Suppressor macrophage (primary cell): ENCODE data around the gene KCNJ15.
"Not testable (repeated sequence)": the region's sequence is repeated elsewhere in the genome, so short reads cannot be mapped to it uniquely, and the experiment has no call there.

ENCODE experiments used
- DNase-seq, 4 experiments: peaks; one replicate each; pipeline ENCODE4 v3.0.0-alpha.2; 2020 to 2022
- total RNA-seq, 17 experiments: gene quantifications; one replicate each; lab custom pipeline; 2026; ENCODE audit warnings: mixed read lengths in 6 of 17, inconsistent platforms in 3 of 17; lab: John Stamatoyannopoulos, UW

The KCNJ15 gene
- 0 to 4.1 (median 0.28) reads per million in 17 experiments for total RNA-seq

DNA sequence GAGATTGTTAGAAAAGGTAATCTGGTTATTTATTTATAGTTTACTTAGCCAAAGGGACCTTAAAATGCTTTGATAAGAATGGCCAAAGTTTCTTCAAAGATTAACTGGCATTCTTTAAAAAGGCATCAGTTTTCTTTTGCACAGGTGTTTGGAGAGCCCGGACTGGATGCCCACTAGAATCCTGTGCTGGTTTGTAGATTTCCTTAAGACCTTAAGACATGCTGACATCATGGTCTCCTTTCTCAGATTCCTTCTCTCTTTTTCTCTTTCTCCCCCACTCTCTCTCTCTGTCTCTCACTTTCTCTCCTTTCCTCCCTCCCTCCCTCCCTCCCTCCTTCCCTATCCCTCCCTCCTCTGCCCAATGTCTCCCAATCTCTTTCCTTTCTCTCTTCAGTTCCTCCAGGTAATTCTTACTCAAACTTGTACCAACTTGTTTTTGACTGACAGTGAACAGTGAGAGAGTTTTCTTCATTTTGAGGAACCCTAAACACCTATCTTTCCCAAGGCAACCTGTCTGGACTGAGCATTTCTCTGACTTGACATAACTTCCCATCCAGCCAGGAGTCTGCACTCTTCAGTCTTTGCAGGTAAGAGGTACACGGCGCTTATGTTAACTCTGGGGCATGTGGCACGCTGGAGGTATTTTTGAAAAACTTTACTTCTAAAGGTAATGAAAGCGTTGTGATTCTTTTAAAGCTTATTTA lies at the start of gene KCNJ15:
KCNJ15 (plus strand) TSS at position 393 of the 704 bp plus-strand sequence. CDS start 42,271 bp downstream, outside the sequence.
- DNase-seq, result no peak

DNA sequence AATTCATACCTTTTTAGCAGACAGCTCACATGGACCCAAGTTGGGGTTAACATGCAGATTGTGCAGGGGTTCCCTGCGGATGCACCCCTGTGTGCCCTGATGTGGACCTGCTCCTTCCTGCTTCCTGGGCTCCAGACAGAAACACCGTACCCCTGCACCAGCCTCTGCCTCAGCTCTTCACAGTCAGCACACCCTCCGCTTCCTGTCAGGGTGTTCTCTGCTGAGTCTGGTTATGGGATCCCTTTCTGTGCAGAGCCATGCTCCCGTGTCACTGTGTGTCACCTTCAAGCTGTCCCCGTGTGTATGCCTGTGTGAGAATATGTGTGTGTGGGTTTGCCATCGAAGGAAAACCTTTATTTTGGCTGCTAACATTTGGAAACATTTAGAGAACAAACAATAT lies 48.7 kb upstream of the KCNJ15 start:
- no peak for DNase-seq

DNA sequence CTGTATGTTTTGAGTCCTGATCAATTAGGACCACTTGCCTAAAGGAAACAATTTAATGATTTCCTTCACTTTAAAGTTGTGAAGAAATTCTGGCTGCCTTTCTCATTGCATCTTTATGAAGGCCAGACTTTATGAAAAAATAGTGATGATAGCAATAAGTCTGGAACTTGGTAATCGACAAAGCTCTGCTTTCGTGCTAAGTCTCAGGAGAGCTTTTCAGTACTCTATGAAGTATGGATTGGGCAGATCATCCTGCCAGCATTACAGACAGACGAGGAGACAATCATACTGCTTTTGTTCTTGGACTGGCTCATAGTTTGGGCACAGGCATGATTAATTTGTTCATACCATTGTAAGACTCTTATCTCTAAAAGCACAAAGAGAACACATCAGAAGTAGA lies 45.5 kb upstream of the KCNJ15 start:
- no peak for DNase-seq

DNA sequence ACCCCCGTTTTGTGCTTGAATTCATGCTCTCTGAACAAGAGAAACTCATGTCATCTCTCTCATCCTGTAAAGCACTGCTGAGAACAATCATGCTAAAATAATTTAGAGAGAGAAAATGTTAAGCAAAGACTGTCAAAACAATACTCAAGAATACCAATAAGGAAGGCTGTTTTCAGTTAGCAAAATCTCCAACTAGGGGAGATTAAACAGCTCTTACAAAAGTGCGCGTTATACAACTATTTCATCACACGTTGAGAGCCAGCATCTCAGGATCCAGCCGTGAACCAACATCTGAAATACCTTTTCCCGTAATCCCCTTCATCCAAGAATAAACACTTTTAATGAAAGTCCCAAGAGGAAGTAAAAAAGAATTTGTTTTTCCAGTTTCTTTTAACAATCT lies 44.1 kb upstream of the KCNJ15 start:
- DNase-seq, result no peak

DNA sequence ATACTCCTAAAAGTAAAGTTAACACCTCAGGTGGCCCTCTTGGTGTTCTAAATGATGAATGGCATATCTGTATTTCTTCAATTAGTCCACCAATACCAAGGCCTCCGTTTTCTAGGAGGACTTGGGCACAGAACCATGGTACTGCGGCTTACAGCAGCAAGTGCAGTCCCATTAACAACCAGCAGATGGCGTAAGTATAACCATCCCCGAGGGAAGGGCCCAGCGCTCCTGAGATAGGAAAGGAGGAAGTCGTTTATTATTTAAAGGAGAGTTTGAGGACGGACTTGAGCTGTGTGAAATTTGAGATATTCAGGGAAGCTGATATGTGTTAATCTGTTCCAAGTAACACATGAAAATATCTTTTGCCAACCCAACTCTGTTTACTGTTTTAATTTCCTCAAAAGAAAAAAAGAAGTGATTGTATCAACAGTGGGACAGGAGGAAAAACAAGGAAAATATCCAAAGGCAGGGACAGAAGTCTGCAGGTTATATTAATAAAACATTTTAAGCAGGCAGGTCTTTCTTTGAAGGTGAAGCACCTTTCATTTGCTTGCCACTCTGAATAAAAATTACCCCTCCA lies 37.7 kb upstream of the KCNJ15 start:
- peak; percentile 86 to 91 (median 89) for DNase-seq

- DNase-seq, result peak; percentile 30 to 69 (median 62)
These were observed 36.5 kb upstream of the KCNJ15 start for GRCh38 chr21:38220270-38220737.

- DNase-seq, result peak in 2 of 4 experiments; percentile 32 to 58
These were observed 35.2 kb upstream of the KCNJ15 start for GRCh38 chr21:38221594-38221993.

- DNase-seq, result peak; percentile 17 to 62 (median 22)
These were observed 32.8 kb upstream of the KCNJ15 start for GRCh38 chr21:38223893-38224540.

GRCh38 chr21:38227401-38227800 lies 29.4 kb upstream of the KCNJ15 start:
- DNase-seq, result no peak

DNA sequence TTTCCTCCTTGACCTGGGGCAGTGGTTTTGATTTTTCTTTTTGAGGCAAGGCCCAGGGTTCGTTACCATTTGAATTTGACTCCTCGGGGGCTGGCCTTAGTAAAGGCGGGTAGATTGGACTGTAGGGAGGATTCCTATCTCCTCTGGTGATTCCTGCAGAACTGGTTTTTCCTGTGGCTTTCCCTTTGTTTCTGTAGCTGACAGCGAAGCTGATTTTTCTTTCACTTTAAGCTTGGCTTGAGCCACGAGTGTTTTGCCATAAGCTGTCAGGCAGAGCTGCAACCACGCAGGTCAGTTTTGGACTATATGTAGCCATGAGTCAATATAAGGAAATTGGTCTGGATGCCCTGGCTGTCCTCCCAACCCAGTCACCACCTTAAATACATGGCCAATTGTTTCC lies 28.7 kb upstream of the KCNJ15 start:
- no peak for DNase-seq

DNA sequence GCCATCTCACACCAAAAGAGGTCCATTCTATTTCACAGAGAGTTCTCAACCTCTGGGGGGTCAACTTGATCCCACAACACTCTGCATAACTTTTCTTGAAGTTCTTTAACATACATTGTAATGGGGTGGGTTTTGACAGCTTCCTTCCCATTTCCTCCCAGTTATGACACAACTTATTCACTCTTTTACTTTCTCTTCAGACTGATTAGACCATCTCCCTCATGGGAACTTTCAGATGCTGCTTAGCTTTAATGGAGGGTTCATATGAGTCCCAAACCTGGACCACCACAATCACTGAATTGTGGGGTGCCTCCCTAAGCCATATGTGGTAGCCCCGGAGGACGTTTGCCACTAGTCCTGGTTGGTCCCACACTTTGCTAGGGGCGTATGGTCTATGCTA lies 28.3 kb upstream of the KCNJ15 start:
- no peak for DNase-seq

DNA sequence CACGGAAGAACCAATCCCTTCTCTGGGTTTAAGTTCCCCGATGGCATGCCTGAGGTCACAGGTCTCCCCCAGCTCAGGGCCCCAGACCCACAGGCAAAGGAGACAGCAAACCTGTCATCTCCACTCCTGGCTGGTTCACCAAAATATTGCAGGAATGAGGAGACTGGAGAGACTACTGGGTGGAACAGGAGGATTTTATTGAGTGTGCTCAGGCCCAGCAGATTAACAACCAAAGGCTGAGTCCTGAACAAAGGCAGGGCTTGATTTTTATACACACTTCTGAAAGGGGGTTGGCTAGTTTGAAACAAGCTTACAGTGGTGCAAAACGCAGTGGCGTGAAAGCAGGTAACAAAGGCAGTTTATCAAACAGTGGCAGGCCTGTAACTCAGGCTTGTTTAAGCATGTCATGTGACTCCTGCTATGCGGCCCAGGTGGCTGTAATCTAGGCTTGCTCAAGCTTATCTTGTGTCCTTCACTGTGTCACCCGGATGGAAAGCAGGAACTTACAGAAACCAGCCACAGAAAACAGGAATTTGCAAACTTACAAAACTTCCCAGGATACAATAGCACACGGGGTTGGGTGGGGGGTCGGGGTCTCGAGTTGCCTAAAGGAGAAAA lies 27.4 kb upstream of the KCNJ15 start:
- DNase-seq, result no peak

GRCh38 chr21:38234395-38235142 lies 22.2 kb upstream of the KCNJ15 start:
- DNase-seq, result no peak

DNA sequence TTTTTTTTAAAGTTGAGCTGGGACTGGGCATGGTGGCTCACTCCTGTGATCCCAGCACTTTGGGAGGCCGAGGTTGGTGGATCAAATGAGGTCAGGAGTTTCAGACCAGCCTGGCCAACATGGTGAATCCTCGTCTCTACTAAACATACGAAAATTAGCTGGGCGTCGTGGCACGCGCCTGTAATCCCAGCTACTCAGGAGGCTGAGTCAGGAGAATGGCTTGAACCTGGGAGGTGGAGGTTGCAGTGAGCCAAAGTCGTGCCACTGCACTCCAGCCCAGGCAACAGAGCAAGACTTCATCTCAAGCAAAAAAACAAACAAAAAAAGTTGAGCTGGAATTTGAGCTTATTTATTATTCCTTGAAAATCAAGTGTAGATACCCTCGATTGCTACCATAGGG lies 21.5 kb upstream of the KCNJ15 start:
- DNase-seq, result not testable (repeated sequence)

DNA sequence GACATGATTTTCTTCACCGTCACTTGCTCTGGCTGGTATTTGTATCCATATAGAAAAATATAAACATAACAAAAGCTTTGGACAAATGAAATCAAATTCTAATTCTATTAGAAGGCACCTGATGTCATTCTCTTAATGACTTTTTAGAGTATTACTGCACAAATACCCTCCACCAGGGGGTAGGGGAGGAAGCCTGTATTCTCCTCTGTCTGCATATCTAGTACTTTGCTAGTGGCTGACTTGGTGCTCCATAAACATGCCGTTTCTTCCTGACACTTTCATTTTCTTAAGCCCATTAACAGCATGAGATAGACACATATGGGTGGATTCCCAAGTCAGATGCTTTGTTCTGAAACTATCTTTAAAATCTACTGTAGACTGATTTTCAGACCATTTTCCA lies 20.6 kb upstream of the KCNJ15 start:
- no peak for DNase-seq

- no peak for DNase-seq
These were observed 17.1 kb upstream of the KCNJ15 start for GRCh38 chr21:38239672-38240071.

GRCh38 chr21:38240129-38240528 lies 16.7 kb upstream of the KCNJ15 start:
- DNase-seq, result no peak

DNA sequence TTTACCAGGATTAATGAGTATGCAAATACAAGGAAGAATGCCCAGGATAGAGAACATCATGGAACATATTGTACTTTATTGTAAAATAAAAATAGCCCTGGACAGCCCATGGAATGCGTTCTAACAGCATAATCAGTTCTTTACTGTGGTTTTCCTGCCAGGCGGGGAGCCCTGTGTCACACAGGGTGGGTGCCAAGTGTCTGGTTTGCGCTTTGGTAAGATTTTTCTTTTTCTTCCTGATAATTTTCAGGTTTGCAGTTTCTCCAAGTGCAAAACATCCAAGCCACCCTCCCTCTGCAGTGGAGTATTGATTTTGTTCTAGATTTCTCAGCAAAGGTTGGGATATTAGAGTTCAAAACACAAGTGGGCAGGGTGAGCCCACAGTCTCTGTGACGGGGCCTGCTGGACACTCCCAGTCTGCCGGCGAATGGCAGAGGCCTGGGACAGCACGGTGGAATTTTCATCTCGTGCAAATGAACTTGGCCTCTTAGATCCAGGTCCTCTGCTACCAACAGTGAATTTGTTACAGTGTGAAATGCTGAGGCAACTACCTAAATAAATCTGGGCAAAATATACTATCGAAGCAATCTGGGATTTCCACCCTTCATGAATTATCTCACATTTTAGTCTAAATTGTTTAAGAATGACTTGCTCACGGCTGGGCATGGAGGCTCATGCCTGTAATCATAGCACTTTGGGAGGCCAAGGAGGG lies 15.6 kb upstream of the KCNJ15 start:
- no peak for DNase-seq

DNA sequence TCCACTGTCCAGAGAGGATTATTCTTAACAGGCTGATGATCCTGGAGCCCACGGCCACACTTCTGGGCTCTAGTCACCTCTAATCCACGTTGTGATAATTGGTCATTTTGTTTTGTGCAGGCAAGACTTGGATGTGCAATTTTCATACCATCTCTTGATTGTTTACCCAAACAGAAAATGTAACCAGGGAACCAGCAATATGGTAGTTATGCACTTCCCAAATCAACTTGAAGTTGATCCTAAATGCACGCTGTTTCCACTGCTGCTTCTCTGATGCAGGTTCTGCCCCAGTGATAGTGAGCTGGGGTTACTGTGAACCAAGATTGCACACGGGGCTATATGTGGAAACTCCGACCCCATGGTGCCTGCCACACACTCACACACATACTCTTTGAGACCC lies 14.7 kb upstream of the KCNJ15 start:
- DNase-seq, result peak in 3 of 4 experiments; percentile 32 to 66 (median 47)

GRCh38 chr21:38243732-38244406 lies 12.9 kb upstream of the KCNJ15 start:
- no peak for DNase-seq

DNA sequence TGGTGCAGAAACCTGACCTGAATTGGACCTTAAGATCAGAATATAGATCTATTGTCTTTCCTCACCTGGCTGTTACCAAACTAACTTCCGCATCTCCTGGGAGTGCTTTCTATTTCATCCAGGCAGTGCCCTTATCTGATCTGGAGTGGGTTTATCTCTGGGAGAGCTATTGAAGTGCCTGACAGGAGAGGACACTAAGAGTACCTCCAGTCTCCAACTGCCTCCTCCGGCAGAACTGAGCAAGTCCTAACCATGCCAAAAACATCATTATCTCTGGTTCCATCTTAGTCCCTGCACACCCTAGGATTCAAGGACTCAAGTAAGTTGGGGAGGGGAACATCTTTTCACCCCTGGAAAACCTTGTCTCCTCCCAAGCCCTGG lies 12.4 kb upstream of the KCNJ15 start:
- no peak for DNase-seq
